AG04450 (cell line): ENCODE data around the gene CALML6. TPM values are rescaled to one million over a fixed set of nuclear protein-coding genes. Genes with fewer than 3 reads are reported as not detected.
A peak's percentile ranks its signal among the peaks of the same experiment; 100 is the strongest.

Experiments used
- CTCF ChIA-PET: fragments of 300-600, 350-600 bp; formaldehyde crosslinking; extraction: SDS; loops from one replicate; lab custom pipeline; 2022; ENCODE audit warnings: antibody characterized with exemption, inconsistent platforms; lab: Charles Lee
- POLR2A ChIA-PET: fragments of 350-600 bp; formaldehyde crosslinking; extraction: SDS; loops from one replicate; lab custom pipeline; 2021; ENCODE audit warnings: antibody characterized with exemption, inconsistent platforms; lab: Yijun Ruan, JAX
- DNase-seq: peaks from one replicate; pipeline ENCODE4 v3.0.0-alpha.2; 2011; ENCODE audit warnings: low read depth, low spot score
- H3K27ac ChIP-seq: one replicate; pipeline ENCODE4 v1.5.1; 2012; ENCODE audit warnings: low read depth, low read length, control low read depth
- H3K27me3 ChIP-seq: one replicate; pipeline ENCODE4 v1.6.0; 2012; ENCODE audit warnings: low read length; ENCODE audit not compliant: control insufficient read depth, insufficient read depth
- H3K4me3 ChIP-seq: 2 replicates; pipeline ENCODE4 v1.5.1; 2011; ENCODE audit warnings: mild to moderate bottlenecking, low read depth, low read length, control low read depth
- H3K9me3 ChIP-seq: 2 replicates; pipeline ENCODE4 v1.5.1; 2012; ENCODE audit warnings: low read length; ENCODE audit not compliant: control insufficient read depth, insufficient read depth
- CTCF ChIP-seq: IDR thresholded peaks from 2 replicates; pipeline ENCODE4 v1.5.1; 2011; ENCODE audit warnings: low read depth, low read length, control low read depth, inconsistent platforms
- polyA plus RNA-seq: library from polyadenylated mRNA; depleted of rRNA; stranded (reverse); fragments of >200 nt; gene quantifications from 2 replicates; pipeline ENCODE4 v1.2.3, GENCODE V29; 2011

CALML6 gene
- polyA plus RNA-seq, 1 experiment, result 0.21 TPM

- TF ChIP-seq CTCF, result no peak
- H3K4me3 ChIP-seq, result no peak overlapping the region
- H3K9me3 ChIP-seq, result peaks cover 8% of the 10 kb centered on the region
- ChIA-PET POLR2A (no interaction called here), CTCF (no interaction called here)
- H3K27ac ChIP-seq, result no peak overlapping the region
- no peak for DNase-seq
- H3K27me3 ChIP-seq, result peaks cover 3% of the 10 kb centered on the region
Measured at GRCh38 chr1:1903224-1903623, 11.8 kb upstream of the CALML6 start.

GRCh38 chr1:1906185-1907097 is 8.6 kb upstream of the CALML6 start:
- H3K4me3 ChIP-seq, result no peak overlapping the region
- peak; percentile 96 for TF ChIP-seq CTCF
- POLR2A ChIA-PET, result no interaction called here
- CTCF ChIA-PET, result interaction anchor here (0.6 to 1.8 kb wide), 30 partner anchors 9 to 188 kb away, joined by 3 to 15 read pairs (median 4); no protein-coding TSS in a partner anchor
- DNase-seq, result peak; percentile 38
- H3K27me3 ChIP-seq, result no peaks in the 10 kb centered on the region
- peaks cover 8% of the 10 kb centered on the region for H3K9me3 ChIP-seq
- no peak overlapping the region for H3K27ac ChIP-seq

GRCh38 chr1:1907098-1907736 is 7.8 kb upstream of the CALML6 start:
- no peak for DNase-seq
- H3K4me3 ChIP-seq, result no peak overlapping the region
- H3K27me3 ChIP-seq, result no peaks in the 10 kb centered on the region
- ChIA-PET POLR2A (interaction anchor here (0.8 kb wide), 1 partner anchor 212 kb away, joined by 8 read pairs; no protein-coding TSS in a partner anchor), CTCF (interaction anchor here (1.5 to 1.8 kb wide), 5 partner anchors 9 to 131 kb away, joined by 3 to 10 read pairs (median 4); no protein-coding TSS in a partner anchor)
- no peak for TF ChIP-seq CTCF
- H3K9me3 ChIP-seq, result peaks cover 8% of the 10 kb centered on the region
- no peak overlapping the region for H3K27ac ChIP-seq

- CTCF ChIA-PET, result interaction anchor here (0.6 to 2.7 kb wide), 14 partner anchors 9 to 266 kb away, joined by 3 to 13 read pairs (median 4); no protein-coding TSS in a partner anchor
- POLR2A ChIA-PET, result interaction anchor here (0.8 to 1.2 kb wide), 6 partner anchors 17 to 214 kb away, joined by 3 to 8 read pairs (median 4); no protein-coding TSS in a partner anchor
- peak overlapping the region; percentile 73 for H3K4me3 ChIP-seq
- no peak overlapping the region for H3K27ac ChIP-seq
- no peaks in the 10 kb centered on the region for H3K27me3 ChIP-seq
- peaks cover under 1% of the 10 kb centered on the region; the same call in 1 of the 2 replicates for H3K9me3 ChIP-seq
- TF ChIP-seq CTCF, result no peak
- DNase-seq, result no peak
Measured at GRCh38 chr1:1908506-1908791, 6.6 kb upstream of the CALML6 start.
